ENCODE data around the gene HSPG2. TPM values are rescaled to one million over a fixed set of nuclear protein-coding genes. Genes with fewer than 3 reads are reported as not detected.
A peak's percentile ranks its signal among the peaks of the same experiment; 100 is the strongest.

HSPG2 gene
- total and polyA plus RNA-seq, 2 of the 13 experiments (the other 11 are each of a cell fraction or from before 2014, with no cell fraction given) = 9.1 to 13.1 TPM

DNA sequence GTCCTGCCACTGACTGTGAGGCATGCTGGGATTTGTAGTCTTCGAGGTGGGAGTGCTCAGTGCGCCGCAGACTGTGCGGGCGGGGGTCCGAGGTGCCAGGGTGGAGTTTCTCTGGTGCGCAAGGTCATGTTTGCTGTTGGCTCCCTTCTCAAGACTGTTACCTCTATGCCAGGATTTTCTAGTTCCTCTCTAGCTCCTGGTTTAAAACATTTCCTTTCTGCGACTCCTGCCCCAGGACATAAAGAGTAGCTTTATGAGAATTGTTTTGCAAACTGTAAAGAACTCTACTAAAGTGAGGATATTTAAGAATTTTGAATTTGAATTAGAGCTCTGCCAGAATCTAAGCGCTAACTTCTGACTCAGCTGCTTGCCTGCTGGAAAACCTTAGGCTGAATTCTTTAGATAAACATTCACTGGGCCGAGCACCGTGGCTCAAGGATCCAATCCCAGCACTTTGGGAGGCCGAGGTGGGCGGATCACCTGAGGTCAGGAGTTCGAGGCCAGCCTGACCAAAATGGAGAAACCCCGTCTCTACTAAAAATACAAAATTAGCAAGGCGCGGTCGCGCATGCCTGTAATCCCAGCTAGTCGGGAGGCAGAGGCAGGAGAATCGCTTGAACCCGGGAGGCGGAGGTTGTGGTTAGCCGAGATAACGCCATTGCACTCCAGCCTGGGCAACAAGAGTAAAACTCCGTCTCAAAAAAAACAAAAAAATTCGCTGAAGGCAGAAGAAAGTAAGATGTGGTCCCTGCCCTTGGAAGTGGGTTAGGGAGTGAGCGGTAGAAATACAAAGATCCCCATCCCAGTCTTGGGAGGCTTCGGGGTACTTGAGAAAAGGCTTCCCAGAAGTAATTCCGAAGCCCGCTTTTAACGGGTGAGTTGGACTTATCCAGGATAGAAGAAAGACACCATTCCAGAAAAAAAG lies 153.2 kb downstream of the HSPG2 start (continued):
- TF ChIP-seq, protein P1, sequence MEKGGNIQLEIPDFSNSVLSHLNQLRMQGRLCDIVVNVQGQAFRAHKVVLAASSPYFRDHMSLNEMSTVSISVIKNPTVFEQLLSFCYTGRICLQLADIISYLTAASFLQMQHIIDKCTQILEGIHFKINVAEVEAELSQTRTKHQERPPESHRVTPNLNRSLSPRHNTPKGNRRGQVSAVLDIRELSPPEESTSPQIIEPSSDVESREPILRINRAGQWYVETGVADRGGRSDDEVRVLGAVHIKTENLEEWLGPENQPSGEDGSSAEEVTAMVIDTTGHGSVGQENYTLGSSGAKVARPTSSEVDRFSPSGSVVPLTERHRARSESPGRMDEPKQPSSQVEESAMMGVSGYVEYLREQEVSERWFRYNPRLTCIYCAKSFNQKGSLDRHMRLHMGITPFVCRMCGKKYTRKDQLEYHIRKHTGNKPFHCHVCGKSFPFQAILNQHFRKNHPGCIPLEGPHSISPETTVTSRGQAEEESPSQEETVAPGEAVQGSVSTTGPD (CRISPR knock-in tag; IDR thresholded peaks at IDR 0.05) = no peak
- TF ChIP-seq ZNF7 (CRISPR knock-in tag; IDR thresholded peaks at IDR 0.05) (no peak), KAT2B (IDR thresholded peaks at IDR 0.05; ENCODE audit: borderline replicate concordance, low read depth, low read length) (no peak), SYNCRIP (IDR thresholded peaks at IDR 0.05; ENCODE audit: insufficient read depth, low read depth, low read length) (no peak), TBX3 (IDR thresholded peaks at IDR 0.05; ENCODE audit: borderline replicate concordance) (no peak), ATRX (CRISPR knock-in tag; IDR thresholded peaks at IDR 0.05; ENCODE audit: borderline replicate concordance) (no peak), RORA (CRISPR knock-in tag; IDR thresholded peaks at IDR 0.05) (no peak), RFX5 (IDR thresholded peaks at IDR 0.05; ENCODE audit: low read depth, low read length) (no peak), SIX4 (CRISPR knock-in tag; IDR thresholded peaks at IDR 0.05) (no peak; the same call in 1 of the 2 replicates), ZNF460 (CRISPR knock-in tag; IDR thresholded peaks at IDR 0.05; ENCODE audit: borderline replicate concordance) (no peak), NFE2L1 (CRISPR knock-in tag; IDR thresholded peaks at IDR 0.05; ENCODE audit: borderline replicate concordance) (no peak), EZH2 (conservative IDR thresholded peaks at IDR 0.05; ENCODE audit: low read depth, low read length) (no peak), FOXK1 (CRISPR knock-in tag; IDR thresholded peaks at IDR 0.05; ENCODE audit: borderline replicate concordance, low read depth) (no peak), ZNF468 (CRISPR knock-in tag; IDR thresholded peaks at IDR 0.05) (no peak), CHD4 (IDR thresholded peaks at IDR 0.05; ENCODE audit: borderline replicate concordance, low read length) (peak; percentile 96), HOXA7 (CRISPR knock-in tag; IDR thresholded peaks at IDR 0.05) (no peak), NFE2L2 (IDR thresholded peaks at IDR 0.05; ENCODE audit: low read length) (no peak), ZSCAN9 (CRISPR knock-in tag; IDR thresholded peaks at IDR 0.05; ENCODE audit: borderline replicate concordance) (no peak), CCAR2 (optimal IDR thresholded peaks at IDR 0.05; ENCODE audit: low read depth, low read length) (no peak)
- TF ChIP-seq, protein P2, sequence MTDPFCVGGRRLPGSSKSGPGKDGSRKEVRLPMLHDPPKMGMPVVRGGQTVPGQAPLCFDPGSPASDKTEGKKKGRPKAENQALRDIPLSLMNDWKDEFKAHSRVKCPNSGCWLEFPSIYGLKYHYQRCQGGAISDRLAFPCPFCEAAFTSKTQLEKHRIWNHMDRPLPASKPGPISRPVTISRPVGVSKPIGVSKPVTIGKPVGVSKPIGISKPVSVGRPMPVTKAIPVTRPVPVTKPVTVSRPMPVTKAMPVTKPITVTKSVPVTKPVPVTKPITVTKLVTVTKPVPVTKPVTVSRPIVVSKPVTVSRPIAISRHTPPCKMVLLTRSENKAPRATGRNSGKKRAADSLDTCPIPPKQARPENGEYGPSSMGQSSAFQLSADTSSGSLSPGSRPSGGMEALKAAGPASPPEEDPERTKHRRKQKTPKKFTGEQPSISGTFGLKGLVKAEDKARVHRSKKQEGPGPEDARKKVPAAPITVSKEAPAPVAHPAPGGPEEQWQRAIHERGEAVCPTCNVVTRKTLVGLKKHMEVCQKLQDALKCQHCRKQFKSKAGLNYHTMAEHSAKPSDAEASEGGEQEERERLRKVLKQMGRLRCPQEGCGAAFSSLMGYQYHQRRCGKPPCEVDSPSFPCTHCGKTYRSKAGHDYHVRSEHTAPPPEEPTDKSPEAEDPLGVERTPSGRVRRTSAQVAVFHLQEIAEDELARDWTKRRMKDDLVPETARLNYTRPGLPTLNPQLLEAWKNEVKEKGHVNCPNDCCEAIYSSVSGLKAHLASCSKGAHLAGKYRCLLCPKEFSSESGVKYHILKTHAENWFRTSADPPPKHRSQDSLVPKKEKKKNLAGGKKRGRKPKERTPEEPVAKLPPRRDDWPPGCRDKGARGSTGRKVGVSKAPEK (CRISPR knock-in tag; IDR thresholded peaks at IDR 0.05; ENCODE audit: borderline replicate concordance) = no peak
- TF ChIP-seq, protein P3, sequence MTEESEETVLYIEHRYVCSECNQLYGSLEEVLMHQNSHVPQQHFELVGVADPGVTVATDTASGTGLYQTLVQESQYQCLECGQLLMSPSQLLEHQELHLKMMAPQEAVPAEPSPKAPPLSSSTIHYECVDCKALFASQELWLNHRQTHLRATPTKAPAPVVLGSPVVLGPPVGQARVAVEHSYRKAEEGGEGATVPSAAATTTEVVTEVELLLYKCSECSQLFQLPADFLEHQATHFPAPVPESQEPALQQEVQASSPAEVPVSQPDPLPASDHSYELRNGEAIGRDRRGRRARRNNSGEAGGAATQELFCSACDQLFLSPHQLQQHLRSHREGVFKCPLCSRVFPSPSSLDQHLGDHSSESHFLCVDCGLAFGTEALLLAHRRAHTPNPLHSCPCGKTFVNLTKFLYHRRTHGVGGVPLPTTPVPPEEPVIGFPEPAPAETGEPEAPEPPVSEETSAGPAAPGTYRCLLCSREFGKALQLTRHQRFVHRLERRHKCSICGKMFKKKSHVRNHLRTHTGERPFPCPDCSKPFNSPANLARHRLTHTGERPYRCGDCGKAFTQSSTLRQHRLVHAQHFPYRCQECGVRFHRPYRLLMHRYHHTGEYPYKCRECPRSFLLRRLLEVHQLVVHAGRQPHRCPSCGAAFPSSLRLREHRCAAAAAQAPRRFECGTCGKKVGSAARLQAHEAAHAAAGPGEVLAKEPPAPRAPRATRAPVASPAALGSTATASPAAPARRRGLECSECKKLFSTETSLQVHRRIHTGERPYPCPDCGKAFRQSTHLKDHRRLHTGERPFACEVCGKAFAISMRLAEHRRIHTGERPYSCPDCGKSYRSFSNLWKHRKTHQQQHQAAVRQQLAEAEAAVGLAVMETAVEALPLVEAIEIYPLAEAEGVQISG (CRISPR knock-in tag; IDR thresholded peaks at IDR 0.05) = no peak
- TF ChIP-seq, protein P4, sequence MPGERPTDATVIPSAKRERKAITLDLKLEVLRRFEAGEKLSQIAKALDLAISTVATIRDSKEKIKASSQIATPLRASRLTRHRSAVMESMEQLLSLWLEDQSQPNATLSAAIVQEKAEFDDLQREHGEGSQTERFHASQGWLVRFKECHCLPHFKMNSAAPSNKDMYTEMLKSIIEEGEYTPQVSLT (CRISPR knock-in tag; IDR thresholded peaks at IDR 0.05; ENCODE audit: borderline replicate concordance, low read depth) = 0 out of 2 replicates have a peak, but pooled peaks have one; percentile 52
